AG09309 (cell line): ENCODE results near the gene PRKAR1B.

Experiments
- DNase-seq: peaks from one replicate; pipeline ENCODE4 v3.0.0-alpha.2; 2010; ENCODE audit warnings: low read depth
- H3K4me3 ChIP-seq: 2 replicates; pipeline ENCODE4 v1.5.1; 2011; ENCODE audit warnings: mild to moderate bottlenecking, low read depth, low read length, moderate library complexity; ENCODE audit not compliant: control insufficient read depth
- CTCF ChIP-seq: IDR thresholded peaks from 2 replicates; pipeline ENCODE4 v1.5.1; 2011; ENCODE audit warnings: mild to moderate bottlenecking, low read depth, low read length, inconsistent platforms; ENCODE audit not compliant: insufficient read depth, control insufficient read depth; ENCODE audit errors: missing control alignments

Gene PRKAR1B

GRCh38 chr7:646951-647350 lies 80.1 kb downstream of the PRKAR1B start:
- H3K4me3 ChIP-seq, result no peak overlapping the region
- TF ChIP-seq CTCF, result no peak
- DNase-seq, result no peak

DNA sequence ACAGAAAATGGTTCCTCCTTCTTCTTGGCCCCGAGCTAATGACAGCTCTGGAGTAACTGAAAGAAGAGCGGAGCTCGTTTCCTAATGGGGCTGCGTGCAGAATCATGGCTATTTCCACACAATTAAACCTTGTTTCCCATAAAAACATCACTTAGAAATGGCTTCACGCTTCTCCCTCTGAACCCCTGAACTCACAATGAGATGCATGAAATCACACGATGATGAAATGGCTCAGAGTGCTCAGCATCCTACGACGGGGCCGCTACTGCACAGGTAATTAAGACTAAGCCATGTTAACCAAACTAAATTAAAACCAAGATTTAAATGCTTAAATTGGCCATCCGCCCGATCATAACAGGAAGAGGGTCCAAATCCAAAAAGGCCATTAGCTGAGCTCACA lies 80.6 kb downstream of the PRKAR1B start:
- DNase-seq, result no peak
- no peak overlapping the region for H3K4me3 ChIP-seq
- no peak for TF ChIP-seq CTCF

GRCh38 chr7:645606-646005 lies 81.5 kb downstream of the PRKAR1B start:
- DNase-seq, result no peak
- no peak overlapping the region for H3K4me3 ChIP-seq
- no peak for TF ChIP-seq CTCF

DNA sequence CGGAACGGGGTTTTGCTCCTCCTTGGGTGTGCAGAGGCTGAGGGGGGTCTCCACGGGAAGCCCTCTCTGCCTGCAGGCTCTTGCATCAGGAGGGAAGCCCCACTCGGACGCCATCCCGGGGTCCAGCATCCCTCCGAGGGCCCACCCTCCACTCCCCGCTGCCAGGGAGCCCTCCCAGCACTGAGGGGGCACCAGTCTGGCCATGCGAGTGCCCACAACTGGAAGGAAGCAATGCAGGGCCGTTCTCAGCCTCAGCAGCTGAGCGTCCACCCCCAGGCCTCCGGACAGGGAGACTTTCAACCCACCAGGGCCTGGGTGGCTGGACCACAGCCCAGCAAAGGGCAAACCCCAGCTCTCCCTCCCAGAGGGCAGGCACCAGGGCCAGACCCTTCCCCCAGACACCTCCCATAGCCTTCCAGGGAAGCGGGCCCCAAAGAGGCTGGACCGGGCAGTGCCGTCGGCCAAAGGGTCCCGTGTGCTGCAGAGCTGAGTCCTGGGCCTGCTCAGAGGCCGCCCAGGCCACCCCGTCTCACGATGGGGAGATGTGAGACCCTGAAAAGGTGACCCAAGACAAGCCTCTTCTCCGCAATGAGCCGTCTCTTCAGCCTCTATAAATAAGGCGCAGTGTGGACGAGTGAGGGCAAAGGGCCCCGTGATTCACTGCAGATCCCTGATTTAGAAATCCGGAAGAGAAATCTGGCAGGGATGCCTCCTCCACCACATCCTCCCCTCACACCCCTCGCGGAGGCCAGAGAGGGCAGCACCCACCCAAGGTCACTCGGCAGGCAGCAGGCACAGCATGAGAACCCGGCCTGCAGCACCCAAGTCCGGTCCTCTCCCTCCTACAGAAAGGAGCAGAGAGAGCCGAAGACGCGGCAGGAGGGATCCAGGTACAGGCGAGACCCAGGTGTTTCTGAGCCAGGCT lies 82.4 kb downstream of the PRKAR1B start:
- TF ChIP-seq CTCF, result no peak

DNA sequence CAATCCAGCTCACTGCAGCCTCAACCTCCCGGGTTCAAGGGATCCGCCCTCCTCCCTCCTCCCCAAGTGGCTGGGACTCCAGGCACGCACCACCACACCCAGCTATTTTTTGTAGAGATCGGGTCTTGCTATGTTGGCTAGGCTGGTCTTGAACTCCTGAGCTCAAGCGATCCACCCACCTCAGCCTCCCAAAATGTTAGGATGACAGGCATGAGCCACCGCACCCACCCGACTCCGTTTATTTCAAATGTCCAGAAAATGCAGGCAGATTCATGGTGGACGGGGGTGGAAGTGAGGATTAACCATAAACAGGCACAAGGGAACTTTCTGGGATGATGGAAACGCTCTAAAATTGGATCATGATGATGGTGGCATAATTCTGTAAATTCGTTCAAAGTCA lies 85.1 kb downstream of the PRKAR1B start:
- DNase-seq, result no peak
- no peak overlapping the region for H3K4me3 ChIP-seq
- TF ChIP-seq CTCF, result no peak

More for the DNA sequence above, 82.4 kb downstream of the PRKAR1B start:
- no peak overlapping the region for H3K4me3 ChIP-seq
- no peak for DNase-seq

DNA sequence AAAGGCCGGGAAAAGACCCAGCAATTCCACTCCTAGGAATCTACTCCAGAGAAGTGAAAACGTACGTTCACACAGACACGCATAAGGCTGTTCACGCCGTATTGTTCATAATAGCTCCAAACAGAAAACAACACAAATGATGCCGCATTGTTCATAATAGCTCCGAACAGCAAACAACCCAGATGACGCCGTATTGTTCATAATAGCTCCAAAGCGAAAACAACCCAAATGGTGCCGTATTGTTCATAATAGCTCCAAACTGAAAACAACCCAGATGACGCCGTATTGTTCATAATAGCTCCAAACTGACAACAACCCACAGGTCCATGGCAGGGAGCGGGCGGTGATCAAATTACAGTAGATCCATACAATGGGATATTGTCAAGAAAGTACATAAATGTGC lies 85.8 kb downstream of the PRKAR1B start:
- TF ChIP-seq CTCF, result no peak
- no peak for DNase-seq
- H3K4me3 ChIP-seq, result no peak overlapping the region
